Occipital lobe (tissue), 2 donors: ENCODE measurements around the gene GDPD5. TPM values are rescaled to one million over a fixed set of nuclear protein-coding genes. Genes with fewer than 3 reads are reported as not detected.

ENCODE experiments used
- DNase-seq: peaks from one replicate; lab custom pipeline; 2025; lab: John Stamatoyannopoulos, UW
- total RNA-seq: library from RNA; depleted of rRNA; stranded (reverse); fragments of >200 nt; gene quantifications from one replicate; pipeline ENCODE4 v1.2.3, GENCODE V29; 2014

GDPD5 gene
- total RNA-seq, 1 donor from 2014 or later: 9.8 TPM

DNA sequence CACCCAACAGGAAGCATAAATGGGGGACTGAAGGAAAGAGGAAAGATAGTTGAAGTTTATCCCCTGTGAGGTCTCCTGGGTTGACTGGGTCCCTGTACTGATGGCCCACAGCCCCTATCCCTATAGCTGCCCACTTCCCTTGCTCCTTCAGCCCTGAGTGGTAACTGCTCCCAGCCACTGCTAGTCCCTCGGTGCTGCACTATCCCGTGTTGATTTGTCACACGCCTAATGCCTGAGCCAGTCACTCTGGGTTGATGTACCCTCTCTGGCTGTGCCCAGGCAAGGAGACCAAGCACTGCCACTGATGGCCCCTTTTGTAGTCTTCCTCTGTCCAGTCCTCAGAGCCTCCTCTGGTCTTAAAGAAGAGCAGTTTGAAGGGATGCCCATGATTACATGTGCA is 9.6 kb downstream of the GDPD5 start:
- no peak for DNase-seq

- DNase-seq: no peak
Measured at GRCh38 chr11:75514596-75514995, 11.1 kb downstream of the GDPD5 start.

DNA sequence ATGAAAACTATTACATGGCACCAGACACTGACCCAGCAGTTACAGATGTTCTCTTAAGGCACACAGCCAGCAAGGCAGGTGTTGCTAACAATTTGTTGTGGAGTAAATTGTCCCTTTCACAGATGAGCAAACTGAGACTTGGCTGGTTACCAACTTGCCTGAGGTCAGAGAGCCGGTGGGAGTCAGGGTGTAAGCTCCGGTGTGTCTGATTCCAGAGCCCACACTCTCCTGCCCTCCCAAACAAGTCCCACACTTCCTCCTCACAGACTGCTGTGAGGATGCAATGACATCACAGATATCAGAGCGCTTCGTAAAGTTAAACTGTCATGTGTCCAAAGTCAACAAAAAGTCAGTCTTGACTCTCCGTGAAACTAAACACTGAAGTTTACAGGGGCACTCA is 12.5 kb downstream of the GDPD5 start:
- DNase-seq: no peak

DNA sequence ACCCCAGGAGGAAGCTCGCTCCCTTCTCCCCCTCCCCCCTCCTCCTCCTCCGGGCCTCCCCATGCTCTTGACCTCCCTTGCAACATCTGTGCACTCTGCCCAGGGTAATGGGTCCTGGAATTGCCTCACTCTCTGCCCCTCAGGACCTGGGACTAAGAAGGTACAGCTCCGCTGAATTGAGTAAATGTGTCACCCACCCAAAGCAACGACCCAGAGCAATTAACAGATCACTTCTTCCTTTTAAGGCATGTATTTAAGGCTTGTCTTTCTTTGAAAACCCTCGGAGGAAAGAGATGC is 15.1 kb downstream of the GDPD5 start:
- DNase-seq: no peak

GRCh38 chr11:75510004-75510722 is 15.6 kb downstream of the GDPD5 start:
- no peak for DNase-seq

- DNase-seq: no peak
Measured at GRCh38 chr11:75509020-75509720, 16.6 kb downstream of the GDPD5 start.

- no peak for DNase-seq
Measured at GRCh38 chr11:75508051-75508561, 17.6 kb downstream of the GDPD5 start.

- no peak for DNase-seq
Measured at GRCh38 chr11:75507571-75507970, 18.2 kb downstream of the GDPD5 start.

DNA sequence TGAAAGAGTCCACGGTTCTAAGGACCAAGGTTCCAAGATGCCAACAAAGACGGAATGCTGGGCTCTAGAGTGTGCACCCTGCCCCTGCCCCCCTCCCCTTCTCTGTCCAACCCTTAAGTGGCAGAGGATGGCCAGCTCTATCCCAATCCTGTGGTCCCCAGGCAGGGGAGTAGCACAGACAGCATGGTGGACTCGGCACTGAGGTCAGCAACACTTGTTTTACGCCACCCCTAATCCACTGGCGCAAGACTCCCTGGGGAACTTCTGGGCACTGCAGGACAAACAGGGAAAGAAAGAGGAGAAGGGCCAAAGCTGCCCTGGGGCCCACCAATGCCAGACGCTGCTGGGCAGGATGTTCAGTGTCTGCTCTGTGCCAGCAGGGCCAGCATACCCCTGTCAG is 18.9 kb downstream of the GDPD5 start:
- no peak for DNase-seq

- DNase-seq: no peak
Measured at GRCh38 chr11:75505916-75506692, 19.6 kb downstream of the GDPD5 start.

DNA sequence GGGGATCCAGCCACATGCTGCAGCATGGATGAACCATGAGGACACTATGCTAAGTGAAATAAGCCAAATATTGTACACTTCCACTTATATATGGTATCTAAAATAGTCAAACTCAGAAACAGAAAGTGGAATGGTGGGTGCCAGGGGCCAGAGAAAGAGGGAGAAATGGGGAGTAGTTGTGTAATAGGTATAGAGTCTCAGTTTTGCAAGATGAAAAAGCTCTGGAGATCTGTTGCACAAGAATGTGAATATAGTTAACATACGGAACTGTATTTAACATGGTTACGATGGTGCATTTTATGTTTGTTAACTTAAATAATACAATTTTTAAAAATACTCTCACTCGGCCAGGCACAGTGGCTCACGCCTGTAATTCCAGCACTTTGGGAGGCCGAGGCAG is 21.2 kb downstream of the GDPD5 start:
- no peak for DNase-seq

DNA sequence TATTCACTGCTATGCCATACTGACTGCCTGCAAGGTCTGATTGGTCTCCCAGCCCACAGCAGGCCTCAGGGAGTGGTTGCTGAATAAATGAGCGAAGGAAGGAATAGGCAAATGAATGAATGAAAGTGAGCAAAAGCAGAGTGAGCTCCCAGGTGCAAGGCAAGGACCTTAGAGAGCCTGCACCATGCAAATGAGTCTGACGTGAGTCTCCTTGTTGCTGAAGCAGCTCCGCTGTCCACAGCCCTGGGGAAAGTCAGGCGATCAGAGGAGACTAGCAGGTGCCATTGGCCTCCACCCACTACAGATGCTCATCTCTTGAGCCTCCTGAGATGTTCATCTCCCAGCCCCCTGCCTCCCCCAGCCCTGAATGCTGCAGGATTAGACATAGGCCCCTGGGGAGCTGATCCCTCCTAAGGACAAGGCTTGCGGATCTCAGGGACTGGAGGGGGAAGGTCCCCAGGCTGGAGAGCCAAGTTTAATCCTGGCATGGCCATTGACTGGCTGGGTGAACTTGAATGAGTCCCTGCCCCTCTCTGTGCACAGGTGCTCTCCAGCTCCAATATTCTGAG is 22.1 kb downstream of the GDPD5 start:
- no peak for DNase-seq

DNA sequence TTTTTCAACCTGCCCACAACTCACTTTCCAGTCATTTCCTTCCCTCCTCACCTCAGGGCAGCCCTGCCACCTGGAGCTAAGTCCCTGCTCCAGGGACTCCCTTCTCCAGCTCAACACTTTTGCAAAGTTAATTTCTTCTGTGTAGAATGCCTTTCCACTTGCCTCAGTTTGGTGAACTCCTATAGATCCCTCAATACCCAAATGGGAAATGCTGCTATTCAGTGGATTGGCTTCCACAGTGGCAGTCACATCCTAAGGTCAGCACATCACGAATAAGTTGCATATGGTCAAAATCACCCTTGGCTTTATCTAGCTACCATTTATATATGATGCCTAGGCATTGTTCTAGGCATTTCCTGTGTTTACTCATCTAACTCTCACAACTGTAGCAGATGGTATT is 23.6 kb downstream of the GDPD5 start:
- no peak for DNase-seq

DNA sequence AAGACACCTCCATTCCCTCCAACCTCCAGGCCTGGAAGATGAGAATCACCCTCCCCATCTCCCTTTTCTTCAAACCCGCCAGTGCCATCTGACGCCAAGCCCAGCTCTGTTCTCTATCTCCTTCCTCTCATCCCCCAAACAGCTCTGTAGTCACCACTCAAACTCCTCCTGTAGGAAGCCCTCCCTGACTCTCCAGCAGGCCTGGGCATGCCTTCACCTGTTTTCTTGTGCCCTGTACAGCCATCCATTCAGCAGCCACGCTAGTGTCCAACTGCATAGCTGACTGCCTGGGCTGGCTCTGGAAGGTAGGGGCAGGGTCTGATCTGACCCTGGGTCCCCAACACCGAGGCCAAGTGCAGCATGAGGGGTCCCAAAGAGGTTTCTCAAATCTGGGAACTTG is 25.0 kb downstream of the GDPD5 start:
- DNase-seq: no peak

DNA sequence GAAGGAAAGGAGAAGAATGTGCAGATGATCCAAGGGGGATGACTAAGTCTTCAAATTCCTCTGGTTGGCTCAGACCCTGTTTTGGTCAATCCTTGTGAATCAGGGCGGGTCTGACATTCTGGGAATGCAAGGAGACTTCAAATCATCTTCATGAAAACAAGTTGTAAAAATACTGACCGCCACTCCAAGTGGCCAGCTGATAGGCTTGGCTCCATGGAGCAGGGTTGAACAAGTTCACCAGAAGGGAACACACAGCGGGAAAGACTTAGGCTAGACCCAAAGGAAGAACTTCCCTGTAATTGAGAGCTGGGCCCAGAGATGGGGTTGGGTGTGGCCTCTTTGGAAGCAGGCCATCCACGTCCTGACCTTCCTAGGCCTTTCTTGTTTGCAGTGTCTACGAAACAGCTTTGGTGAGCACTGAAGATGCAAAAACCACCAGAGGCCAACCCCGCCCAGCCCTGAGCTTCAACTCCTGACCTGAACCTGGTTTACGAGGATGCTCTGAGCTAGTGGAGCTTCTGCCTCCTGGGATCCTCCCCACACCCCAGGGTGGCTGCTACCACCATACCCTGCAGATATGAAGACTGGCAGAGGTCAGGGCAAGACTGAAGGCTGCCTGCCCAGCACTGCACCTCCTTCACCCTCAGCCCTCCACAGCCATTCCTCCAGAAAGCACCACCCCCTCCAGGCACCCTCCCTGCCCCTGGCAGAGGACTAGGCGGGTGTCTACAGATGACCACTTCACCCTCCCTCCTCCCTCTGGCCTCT is 26.1 kb downstream of the GDPD5 start:
- no peak for DNase-seq

- DNase-seq: no peak
Measured at GRCh38 chr11:75498556-75499255, 27.0 kb downstream of the GDPD5 start.

DNA sequence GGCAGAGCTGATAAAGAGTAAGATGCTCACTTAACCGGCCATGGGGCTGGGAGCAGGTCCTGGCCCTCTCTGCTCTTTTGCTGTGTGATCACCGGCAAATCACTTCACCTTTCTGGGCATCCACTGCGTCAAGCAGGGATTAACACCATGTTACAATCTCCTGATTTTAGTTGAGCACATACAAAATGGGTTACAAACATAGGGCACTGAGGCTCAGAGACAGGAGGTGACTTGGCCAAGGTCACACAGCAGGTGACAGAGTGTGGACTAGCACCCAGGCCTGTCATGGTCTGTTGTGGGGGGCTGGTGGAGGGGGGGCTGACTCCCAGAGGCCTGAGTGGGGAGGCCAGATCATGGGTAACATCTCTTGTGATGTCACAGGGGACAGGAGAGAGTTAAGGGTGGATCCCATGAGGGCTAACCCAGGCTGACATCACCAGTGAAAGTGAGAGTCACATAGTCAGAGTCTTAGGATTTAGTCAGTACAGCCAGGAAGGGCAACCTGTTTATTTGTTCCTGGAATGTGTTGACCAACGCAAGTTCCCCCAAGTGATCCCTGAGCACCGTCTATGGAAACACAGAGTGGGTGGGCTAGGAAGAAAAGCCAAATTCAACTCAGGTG is 27.8 kb downstream of the GDPD5 start:
- no peak for DNase-seq

DNA sequence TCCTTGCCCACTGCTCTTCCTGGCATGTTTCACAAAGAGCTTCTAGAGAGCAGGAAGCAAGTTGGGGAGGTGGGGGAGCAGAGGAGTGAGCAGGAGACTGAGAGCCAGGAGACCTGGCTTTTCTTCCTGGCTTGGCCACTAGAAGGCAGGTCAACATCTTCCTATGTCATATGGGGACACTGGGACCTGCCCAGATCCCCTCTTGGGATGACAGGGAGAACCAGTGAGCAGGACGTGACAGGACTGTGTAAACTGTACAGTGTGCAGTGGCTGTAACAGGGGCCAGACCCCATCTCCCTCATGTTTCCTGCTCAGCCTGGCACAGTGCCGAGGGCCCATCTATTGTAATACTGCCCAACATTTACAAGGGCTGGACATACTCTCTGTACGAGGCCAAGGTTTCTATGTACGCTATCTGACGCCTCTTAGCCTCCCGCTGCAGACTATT is 29.4 kb downstream of the GDPD5 start:
- DNase-seq: no peak

DNA sequence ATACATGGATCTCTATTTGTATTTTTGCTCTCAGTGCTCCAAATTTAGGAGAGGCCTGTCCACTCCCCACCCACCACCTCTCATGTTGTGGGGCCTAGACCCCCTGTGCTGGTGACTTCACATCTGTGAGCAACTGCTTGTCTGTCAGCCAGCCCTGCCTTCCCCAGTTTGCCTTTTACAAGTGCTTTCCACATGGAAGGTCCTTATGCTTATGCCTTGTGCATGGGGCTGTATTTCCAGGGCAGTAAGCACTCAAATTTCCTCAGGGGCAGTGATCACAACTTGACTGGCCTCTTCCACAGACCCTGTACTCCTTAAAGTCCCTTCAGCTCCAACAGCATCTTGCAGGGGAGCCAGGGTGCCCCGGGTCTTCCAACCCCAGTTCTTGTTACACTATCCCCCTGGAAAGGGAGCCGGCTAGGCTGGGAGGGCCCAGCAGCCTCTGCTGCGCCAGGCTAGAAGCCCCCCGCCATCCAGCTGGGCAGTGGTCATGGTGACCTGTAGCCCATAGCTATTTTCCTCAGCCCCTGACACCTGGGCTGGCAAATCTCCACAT is 29.9 kb downstream of the GDPD5 start:
- DNase-seq: no peak

DNA sequence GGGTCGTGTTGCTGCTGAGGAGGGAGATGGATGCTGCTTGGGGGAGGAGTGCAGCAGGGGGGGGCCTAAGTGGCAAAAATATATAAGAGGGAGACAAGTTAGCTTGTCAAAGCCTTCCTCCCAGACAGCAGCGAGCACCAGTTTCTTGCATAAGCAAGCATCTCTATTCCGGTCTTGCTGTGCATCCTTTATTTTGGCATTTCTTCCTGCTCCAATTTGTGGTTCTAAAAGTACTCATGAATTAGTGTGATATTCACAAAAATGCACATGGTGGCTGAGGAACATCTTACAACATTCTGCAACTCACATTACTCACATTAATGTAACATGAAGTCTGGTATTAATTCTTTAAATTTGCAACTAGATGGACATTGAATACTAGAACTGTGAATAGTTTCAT is 32.1 kb downstream of the GDPD5 start:
- DNase-seq: no peak
